GM21717 (cell line): Measurements from ENCODE around the gene PRXL2C.
A peak's percentile ranks its signal among the peaks of the same experiment; 100 is the strongest.
"Not testable (repeated sequence)": the region's sequence is repeated elsewhere in the genome, so short reads cannot be mapped to it uniquely, and the experiment has no call there.

Experiments used
- ATAC-seq: cut with Tn5 transposase; IDR thresholded peaks from one replicate; pipeline ENCODE4 v1.9.1; 2021; ENCODE audit warnings: mild to moderate bottlenecking, moderate library complexity; ENCODE audit not compliant: unreplicated experiment

Gene PRXL2C, protein sequence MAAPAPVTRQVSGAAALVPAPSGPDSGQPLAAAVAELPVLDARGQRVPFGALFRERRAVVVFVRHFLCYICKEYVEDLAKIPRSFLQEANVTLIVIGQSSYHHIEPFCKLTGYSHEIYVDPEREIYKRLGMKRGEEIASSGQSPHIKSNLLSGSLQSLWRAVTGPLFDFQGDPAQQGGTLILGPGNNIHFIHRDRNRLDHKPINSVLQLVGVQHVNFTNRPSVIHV

GRCh38 chr9:96655198-96655851 lies at the start of gene PRXL2C:
PRXL2C (minus strand) TSS chr9:96655317; CDS start chr9:96655281, 36 bp downstream.
- peak; percentile 64 for ATAC-seq

DNA sequence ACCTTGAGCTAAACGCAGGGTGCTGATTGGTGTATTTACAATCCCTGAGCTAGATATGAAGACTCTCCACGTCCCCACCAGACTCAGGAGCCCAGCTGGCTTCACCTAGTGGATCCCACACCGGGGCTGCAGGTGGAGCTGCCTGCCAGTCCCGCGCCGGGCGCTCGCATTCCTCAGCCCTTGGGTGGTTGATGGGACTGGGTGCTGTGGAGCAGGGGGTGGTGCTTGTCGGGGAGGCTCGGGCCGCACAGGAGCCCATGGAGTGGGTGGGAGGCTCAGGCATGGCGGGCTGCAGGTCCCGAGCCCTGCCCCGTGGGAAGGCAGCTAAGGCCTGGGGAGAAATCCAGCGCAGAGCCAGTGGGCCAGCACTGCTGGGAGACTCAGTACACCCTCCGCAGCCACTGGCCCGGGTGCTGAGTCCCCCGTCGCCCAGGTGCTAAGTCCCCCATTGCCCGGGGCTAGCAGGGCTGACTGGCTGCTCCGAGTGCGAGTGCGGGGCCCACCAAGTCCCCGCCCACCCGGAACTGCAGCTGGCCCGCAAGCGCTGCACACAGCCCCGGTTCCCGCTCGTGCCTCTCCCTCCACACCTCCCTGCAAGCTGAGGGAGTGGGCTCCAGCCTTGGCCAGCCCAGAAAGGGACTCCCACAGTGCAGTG lies 45.7 kb upstream of the PRXL2C start:
- ATAC-seq = not testable (repeated sequence)

DNA sequence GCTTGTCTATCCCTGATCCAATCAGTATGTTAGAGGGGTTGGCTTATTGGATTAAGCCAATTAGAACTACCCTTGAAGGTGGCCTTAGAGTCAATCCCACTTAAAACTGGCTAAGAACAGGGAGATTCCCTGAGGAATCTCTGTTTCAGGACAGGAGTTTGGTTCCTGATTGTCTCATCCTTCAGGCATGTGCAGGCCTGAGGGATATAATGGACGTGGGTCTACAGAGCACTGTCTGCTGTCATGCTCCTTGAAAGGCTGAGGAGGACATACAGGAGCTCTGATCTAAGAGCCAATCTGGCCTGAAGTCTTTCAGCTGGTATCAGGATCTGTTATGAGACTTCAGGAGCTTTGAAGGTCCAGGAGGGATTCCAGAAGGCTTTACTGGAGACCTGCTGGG lies 36.2 kb upstream of the PRXL2C start:
- ATAC-seq = no peak

DNA sequence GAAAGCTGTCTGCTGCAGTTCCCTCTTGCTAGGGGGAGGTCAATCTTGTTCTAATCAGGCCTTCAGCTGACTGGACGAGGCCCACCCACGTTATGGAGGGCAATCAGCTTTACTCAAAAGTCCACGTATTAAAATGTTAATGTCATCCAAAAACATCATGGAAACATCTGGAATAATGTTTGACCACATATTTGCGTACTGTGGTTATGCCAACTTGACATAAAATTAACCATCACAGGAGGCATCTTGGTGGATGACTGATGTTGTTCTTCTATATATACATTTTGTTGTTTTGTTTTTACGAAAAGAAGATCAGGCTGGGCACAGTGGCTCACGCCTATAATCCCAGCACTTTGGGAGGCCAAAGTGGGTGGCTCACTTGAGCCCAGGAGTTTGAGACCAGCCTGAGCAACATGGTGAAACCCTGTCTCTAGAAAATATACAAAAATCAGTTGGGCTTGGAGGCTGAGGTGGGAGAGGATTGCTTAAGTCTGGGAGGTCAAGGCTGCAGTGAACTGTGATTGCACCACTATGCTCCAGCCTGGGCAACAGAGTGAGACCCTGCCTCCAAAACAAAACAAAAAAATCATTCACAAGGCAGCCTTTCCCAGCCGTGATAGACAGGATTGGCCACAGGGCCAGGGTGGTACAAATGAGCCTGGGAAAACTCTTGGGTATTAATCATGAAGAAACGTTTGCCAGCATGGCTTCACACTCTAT lies 33.8 kb upstream of the PRXL2C start:
- no peak for ATAC-seq

GRCh38 chr9:96688187-96688586 lies 33.1 kb upstream of the PRXL2C start:
- ATAC-seq = no peak

GRCh38 chr9:96686638-96687335 lies 31.7 kb upstream of the PRXL2C start:
- ATAC-seq = no peak

DNA sequence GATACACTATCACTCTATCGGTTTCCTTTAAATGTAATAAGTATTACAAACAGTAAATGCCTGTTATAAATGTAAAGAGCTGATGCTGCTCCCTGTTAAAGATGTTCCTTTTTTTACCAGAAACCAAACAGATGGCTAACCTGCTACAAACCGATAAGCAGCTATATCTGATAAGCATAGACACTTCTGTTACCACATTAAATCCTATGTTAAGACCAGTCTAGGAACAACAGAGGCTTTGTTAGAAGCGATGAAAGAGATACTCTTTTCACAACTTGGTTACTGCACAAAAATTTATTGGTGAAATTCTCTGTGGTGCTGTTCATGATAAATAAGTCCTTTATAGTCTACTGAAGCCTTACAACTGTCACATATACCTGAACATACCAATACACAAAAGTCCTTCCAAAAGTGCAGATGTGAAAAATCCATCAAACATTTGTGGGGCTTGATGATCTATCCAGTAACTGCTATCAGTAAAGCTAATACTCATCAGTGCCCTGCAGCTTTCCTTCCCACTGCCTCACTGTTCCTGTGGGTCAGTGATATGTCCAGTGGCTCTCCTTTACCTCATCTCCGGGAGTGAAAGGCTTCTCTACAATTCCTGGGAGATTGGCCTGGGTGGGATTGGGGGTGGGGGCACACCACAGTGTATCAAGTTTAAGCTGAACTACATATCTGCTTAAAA lies 25.8 kb upstream of the PRXL2C start:
- no peak for ATAC-seq

- no peak for ATAC-seq
Observed at GRCh38 chr9:96674906-96675538, 19.9 kb upstream of the PRXL2C start.

DNA sequence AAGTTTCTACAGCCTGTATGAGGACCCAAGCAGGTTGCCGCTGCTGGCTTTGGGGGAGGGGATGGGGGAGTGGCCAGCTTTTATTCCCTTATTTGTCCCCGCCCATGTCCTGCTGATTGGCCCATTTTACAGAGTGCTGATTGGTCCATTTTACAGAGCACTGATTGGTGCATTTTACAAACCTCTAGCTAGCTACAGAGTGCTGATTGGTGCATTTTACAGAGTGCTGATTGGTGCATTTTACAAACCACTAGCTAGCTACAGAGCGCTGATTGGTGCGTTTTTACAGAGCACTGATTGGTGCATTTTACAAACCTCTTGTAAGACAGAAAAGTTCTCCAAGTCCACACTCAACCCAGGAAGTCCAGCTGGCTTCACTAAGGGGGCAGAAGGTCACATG lies 18.7 kb upstream of the PRXL2C start:
- not testable (repeated sequence) for ATAC-seq

DNA sequence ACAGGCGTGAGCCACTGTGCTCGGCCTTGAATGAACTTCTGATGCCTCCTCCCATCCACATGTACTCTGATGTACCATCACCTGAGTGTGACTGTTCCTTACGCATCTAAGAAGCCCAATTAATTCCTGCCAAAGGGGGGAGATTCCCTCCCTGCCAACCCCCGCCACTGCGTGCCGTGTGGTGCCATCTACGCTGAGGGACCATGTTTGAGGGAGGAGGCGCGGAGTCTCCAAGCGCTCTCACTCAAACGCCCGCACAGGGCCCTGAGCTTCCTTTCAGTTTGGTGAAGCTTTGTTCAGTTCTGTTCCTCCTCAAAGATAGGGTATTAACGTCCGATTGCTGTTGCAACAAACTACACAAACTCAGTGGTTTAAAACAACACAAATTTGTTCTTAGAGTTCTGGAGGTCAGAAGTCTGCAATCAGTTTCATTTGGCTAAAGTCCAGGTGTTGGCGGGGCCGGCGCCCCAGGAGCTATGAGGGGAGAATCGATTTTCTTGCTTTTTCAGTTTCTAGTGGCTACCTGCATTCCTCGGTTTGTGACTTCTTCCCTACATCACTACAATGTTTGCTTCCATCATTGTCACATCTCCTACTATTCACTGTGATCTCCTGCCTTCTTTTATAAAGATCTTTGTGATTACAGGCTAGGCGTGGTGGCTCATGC lies 13.9 kb upstream of the PRXL2C start:
- ATAC-seq = no peak

DNA sequence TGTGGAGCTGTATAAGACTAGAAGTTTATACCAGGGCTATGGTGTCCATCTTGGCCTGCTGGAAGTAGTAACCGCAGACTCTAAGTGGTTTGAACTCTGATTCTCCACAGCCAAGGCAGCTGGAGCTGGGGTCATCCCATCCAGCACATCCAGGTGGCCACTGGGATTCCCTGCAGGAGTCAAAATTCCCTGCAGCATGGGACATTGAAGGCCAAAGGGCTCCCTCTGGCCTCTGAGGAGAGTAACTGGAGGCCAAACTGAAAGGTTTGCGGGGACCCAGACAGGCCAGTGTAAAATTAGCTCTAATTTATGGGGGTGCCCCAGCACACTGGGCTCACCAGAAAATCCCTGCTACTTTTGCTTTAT lies 12.2 kb upstream of the PRXL2C start:
- ATAC-seq = no peak

GRCh38 chr9:96666653-96667362 lies 11.7 kb upstream of the PRXL2C start:
- peak; percentile 55 for ATAC-seq

DNA sequence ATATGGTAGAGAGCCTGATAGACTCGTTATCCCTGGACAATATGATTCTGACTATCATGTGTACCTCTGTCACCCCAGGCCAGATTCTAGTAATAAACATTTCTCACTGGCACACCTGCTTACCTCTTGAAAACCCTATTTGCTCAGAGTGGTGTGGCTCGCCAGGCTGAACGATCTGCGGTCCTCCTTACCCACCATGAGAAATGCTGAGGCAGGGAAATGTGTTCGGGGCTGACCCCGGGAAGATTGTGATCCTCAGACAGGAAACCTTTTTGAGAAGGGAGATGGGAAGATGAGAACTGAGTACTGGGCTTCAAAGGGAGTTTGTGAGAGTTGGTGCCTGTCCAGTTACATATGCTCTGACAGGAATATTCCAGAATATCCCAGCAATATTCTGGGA lies 10.7 kb upstream of the PRXL2C start:
- no peak for ATAC-seq

GRCh38 chr9:96663506-96664120 lies 8.5 kb upstream of the PRXL2C start:
- no peak for ATAC-seq

- ATAC-seq = no peak
Observed at GRCh38 chr9:96661711-96662110, 6.6 kb upstream of the PRXL2C start.

DNA sequence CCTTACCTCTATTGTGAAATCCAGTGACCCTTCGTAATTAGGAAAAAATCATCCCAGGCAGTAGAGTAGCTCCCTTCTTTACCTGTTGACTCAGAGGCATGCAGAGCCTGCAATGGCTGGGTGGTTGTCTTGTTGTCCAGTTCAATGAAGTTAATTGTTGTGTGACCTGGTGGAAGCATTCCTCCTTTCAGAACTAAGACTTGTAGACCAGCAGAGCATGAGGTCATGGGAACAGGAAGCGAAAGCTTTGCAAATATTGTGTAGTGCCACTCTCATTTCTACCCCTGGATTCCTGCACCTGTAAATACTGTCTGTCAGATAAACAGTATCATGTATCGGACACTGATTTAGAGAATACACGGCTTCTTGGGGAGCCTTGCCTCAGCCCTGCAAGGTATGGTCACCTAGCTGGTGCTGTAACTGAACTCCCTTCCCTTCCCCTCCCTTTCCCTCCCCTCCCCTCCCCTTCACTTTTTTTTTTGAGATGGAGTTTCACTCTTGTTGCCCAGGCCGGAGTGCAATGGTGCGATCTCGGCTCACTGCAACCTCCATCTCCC lies 5.7 kb upstream of the PRXL2C start:
- ATAC-seq = no peak

DNA sequence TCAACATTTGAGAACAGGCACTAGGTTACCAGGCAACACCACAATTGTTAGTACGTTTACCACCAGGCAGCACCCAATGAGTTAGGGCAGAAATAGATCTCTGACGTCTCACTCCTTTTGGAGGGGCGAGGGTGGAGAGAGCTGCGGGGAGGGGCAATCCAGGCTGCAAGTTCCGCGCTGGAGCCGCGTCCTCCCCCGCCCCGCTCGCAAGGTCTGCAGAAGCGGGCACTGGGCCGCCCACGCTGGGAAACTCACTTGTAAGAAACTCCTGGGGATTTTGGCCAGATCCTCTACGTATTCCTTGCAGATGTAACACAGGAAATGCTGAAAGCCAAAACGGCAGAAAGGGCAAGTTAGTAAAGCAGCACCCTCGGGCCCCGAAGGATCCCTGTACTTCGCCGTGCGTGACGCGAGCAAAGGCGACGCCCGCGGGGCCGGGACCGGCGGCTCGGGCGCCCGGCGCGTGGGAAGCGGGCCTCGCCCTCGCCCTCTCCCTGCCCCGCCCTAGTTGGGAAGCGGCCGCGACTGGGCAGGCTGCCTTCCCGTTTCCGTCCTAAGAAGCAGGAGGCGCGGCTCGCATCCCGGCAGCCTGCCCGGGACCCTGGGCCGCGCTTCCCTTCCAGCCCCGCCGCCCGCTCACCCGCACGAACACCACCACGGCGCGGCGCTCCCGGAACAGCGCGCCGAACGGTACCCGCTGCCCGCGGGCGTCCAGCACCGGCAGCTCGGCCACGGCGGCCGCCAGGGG lies 493 bp downstream of the PRXL2C start:
- ATAC-seq = peak; percentile 48
